K562 (cell line): ENCODE data around the gene GOLGA6B. TPM values are rescaled to one million over a fixed set of nuclear protein-coding genes. Genes with fewer than 3 reads are reported as not detected.

Experiments used
- ATF1 ChIP-seq, 2 experiments: fragments of 450-650 bp in 1 of 2; IDR thresholded peaks; 2 replicates each; pipeline ENCODE4 v1.6.1; 2016; ENCODE audit warnings: missing compliant biosample characterization in 1 of 2, missing genetic modification characterization in 1 of 2
- CXXC5 ChIP-seq: fragments of 250-450 bp; sonication (Bioruptor Pico); IDR thresholded peaks from 2 replicates; pipeline ENCODE4 v1.8.0; 2022; ENCODE audit warnings: inconsistent platforms, mild to moderate bottlenecking, moderate library complexity
- E2F8 ChIP-seq: fragments of 450-650 bp; IDR thresholded peaks from 2 replicates; pipeline ENCODE4 v1.7.1; 2018; ENCODE audit warnings: mild to moderate bottlenecking, low read depth; ENCODE audit not compliant: partially characterized antibody
- EZH2 ChIP-seq: IDR thresholded peaks from 2 replicates; pipeline ENCODE4 v1.6.1; 2012; ENCODE audit warnings: low read depth, mild to moderate bottlenecking, inconsistent platforms, low read length, borderline replicate concordance
- FOXK2 ChIP-seq, 2 experiments: fragments of 450-650 bp; IDR thresholded peaks in 1 of 2; conservative IDR thresholded peaks in 1 of 2; 2 replicates each; pipeline ENCODE4 v1.6.1; 2016; ENCODE audit warnings: low read depth in 2 of 2, mild to moderate bottlenecking in 1 of 2
- HNRNPK ChIP-seq: fragments of 200-400 bp; formaldehyde crosslinking; IDR thresholded peaks from one replicate; pipeline ENCODE4 v1.6.1; 2018; ENCODE audit warnings: mild to moderate bottlenecking, low read depth, low read length; ENCODE audit not compliant: poor library complexity, severe bottlenecking
- NFIC ChIP-seq: fragments of 450-650 bp; IDR thresholded peaks from 2 replicates; pipeline ENCODE4 v1.6.1; 2017; ENCODE audit warnings: mild to moderate bottlenecking, inconsistent platforms
- OTX1 ChIP-seq: fragments of 450-650 bp; formaldehyde crosslinking; IDR thresholded peaks from 2 replicates; pipeline ENCODE4 v1.4.0; 2022; ENCODE audit warnings: mild to moderate bottlenecking
- PHB2 ChIP-seq: fragments of 450-650 bp; IDR thresholded peaks from 2 replicates; pipeline ENCODE4 v1.6.1; 2017; ENCODE audit warnings: low read depth
- SMAD1 ChIP-seq: fragments of 150-350 bp; IDR thresholded peaks from 2 replicates; pipeline ENCODE4 v1.6.1; 2014; ENCODE audit warnings: low read length, low read depth; ENCODE audit not compliant: partially characterized antibody
- SP2 ChIP-seq: IDR thresholded peaks from 2 replicates; pipeline ENCODE4 v1.6.1; 2011; ENCODE audit warnings: mild to moderate bottlenecking, low read depth, low read length, moderate library complexity; ENCODE audit not compliant: poor library complexity, severe bottlenecking; ENCODE audit errors: extremely low read depth
- TFAP4 ChIP-seq: sonication (generic); formaldehyde crosslinking; IDR thresholded peaks from 2 replicates; pipeline ENCODE4 v1.8.0; 2022; ENCODE audit warnings: missing genetic modification reagents, mild to moderate bottlenecking, moderate library complexity, borderline replicate concordance
- ZFX ChIP-seq: sonication (generic); formaldehyde crosslinking; IDR thresholded peaks from 2 replicates; pipeline ENCODE4 v1.8.0; 2022; ENCODE audit warnings: mild to moderate bottlenecking, missing genetic modification reagents, moderate library complexity
- ZNF584 ChIP-seq: fragments of 200-800 bp; sonication (Bioruptor generic); IDR thresholded peaks from 2 replicates; pipeline ENCODE4 v1.6.1; 2016; ENCODE audit warnings: low read depth, mild to moderate bottlenecking, missing genetic modification characterization, missing compliant biosample characterization
- ZNF766 ChIP-seq: fragments of 200-800 bp; sonication (Bioruptor generic); conservative IDR thresholded peaks from 2 replicates; pipeline ENCODE4 v1.6.1; 2016; ENCODE audit warnings: missing genetic modification characterization, missing compliant biosample characterization
- polyA plus RNA-seq, 8 experiments: library from polyadenylated mRNA; depleted of rRNA in 4 of 8; stranded (reverse) in 5 of 8; unstranded in 3 of 8; fragments of >200 nt; fragmentation: Nextera tagmentation in 2 of 8; fragmentation: Illumina TruSeq in 1 of 8; extraction: Ambion mirVana in 2 of 8; extraction: Trizol in 1 of 8; gene quantifications; 2 replicates each; pipeline versions ENCODE4 v1.2.1 to v1.2.3, GENCODE V29; 2011 to 2014; ENCODE audit warnings: inconsistent platforms in 1 of 8, missing spikeins in 1 of 8
- total RNA-seq, 7 experiments: library from RNA; depleted of rRNA in 6 of 7; stranded (reverse); fragments of >200 nt in 6 of 7; fragmentation: Illumina TruSeq in 2 of 7; extraction: Trizol in 2 of 7; gene quantifications; 2 replicates each; pipeline versions ENCODE4 v1.2.1 to v1.2.3, GENCODE V29; 2011 to 2021; ENCODE audit warnings: low replicate concordance in 1 of 7
- TF ChIP-seq, protein P1 (sequence below): sonication (generic); formaldehyde crosslinking; IDR thresholded peaks from 2 replicates; pipeline ENCODE4 v1.8.0; 2022; ENCODE audit warnings: mild to moderate bottlenecking, missing genetic modification reagents
- TF ChIP-seq, protein P2 (sequence below): fragments of 450-650 bp; IDR thresholded peaks from 2 replicates; pipeline ENCODE4 v1.6.1; 2016; ENCODE audit warnings: mild to moderate bottlenecking

Gene GOLGA6B
- total and polyA plus RNA-seq, 9 of the 15 experiments (the other 6 are each of a cell fraction or from before 2014, with no cell fraction given): not detected

- TF ChIP-seq CXXC5 (CRISPR knock-in tag) (peak; percentile 54; the same call in 1 of the 2 replicates), PHB2 (no peak), ZFX (CRISPR knock-in tag) (peak; percentile 86), ZNF766 (CRISPR knock-in tag) (0 out of 2 replicates have a peak, but pooled peaks have one; percentile 48), SP2 (no peak), FOXK2 (conservative IDR thresholded peaks at IDR 0.05 in 1 of 2, IDR thresholded peaks at IDR 0.05 in 1 of 2; ENCODE audit: low read depth in 2 of 2) (peak; percentile 8 to 92; a peak in 3 of 4 replicates), ATF1 (CRISPR knock-in tag; IDR thresholded peaks at IDR 0.05) (no peak), ATF1 (tag; IDR thresholded peaks at IDR 0.05) (peak; percentile 85), OTX1 (peak; percentile 76; the same call in 1 of the 2 replicates), ZNF584 (CRISPR knock-in tag) (no peak), EZH2 (no peak), TFAP4 (peak; percentile 72; the same call in 1 of the 2 replicates), HNRNPK (no peak), NFIC (peak; percentile 23; the same call in 1 of the 2 replicates), SMAD1 (peak; percentile 36), E2F8 (peak; percentile 85)
- TF ChIP-seq, protein P1, sequence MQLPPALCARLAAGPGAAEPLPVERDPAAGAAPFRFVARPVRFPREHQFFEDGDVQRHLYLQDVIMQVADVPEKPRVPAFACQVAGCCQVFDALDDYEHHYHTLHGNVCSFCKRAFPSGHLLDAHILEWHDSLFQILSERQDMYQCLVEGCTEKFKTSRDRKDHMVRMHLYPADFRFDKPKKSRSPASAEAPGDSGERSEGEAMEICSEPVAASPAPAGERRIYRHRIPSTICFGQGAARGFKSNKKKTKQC: no peak
- TF ChIP-seq, protein P2, sequence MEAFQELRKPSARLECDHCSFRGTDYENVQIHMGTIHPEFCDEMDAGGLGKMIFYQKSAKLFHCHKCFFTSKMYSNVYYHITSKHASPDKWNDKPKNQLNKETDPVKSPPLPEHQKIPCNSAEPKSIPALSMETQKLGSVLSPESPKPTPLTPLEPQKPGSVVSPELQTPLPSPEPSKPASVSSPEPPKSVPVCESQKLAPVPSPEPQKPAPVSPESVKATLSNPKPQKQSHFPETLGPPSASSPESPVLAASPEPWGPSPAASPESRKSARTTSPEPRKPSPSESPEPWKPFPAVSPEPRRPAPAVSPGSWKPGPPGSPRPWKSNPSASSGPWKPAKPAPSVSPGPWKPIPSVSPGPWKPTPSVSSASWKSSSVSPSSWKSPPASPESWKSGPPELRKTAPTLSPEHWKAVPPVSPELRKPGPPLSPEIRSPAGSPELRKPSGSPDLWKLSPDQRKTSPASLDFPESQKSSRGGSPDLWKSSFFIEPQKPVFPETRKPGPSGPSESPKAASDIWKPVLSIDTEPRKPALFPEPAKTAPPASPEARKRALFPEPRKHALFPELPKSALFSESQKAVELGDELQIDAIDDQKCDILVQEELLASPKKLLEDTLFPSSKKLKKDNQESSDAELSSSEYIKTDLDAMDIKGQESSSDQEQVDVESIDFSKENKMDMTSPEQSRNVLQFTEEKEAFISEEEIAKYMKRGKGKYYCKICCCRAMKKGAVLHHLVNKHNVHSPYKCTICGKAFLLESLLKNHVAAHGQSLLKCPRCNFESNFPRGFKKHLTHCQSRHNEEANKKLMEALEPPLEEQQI: no peak
Observed at GRCh38 chr15:72685925-72686794, 31.7 kb downstream of the GOLGA6B start, which contains the start of the genes BBS4 and HIGD2B (continued).
